Measurements from ENCODE around the gene THRB.

Gene THRB

GRCh38 chr3:24373198-24373959 is 121.3 kb downstream of the THRB start:
- Histone ChIP-seq H3K9ac (ENCODE audit: low read depth in 1 of 2, low read length in 2 of 2) (no peak overlapping the region), H3K4me1 (ENCODE audit: control insufficient read depth in 1 of 2, insufficient read depth in 2 of 2, low read length in 2 of 2) (peaks cover 5 to 8% of the 10 kb centered on the region in 2 donors), H3K36me3 (ENCODE audit: control insufficient read depth in 1 of 2, insufficient read depth in 2 of 2, low read length in 2 of 2) (no peaks in the 10 kb centered on the region), H3K4me3 (ENCODE audit: low read depth in 1 of 2, low read length in 2 of 2) (no peak overlapping the region), H3K27ac (ENCODE audit: low read depth, low read length) (no peak overlapping the region), H3K27me3 (ENCODE audit: control insufficient read depth in 1 of 2, insufficient read depth in 2 of 2, low read length in 2 of 2) (peaks cover 0 to 8% of the 10 kb centered on the region in 2 donors), H3K9me3 (ENCODE audit: control insufficient read depth in 1 of 2, low read length in 2 of 2) (no peaks in the 10 kb centered on the region)

- Histone ChIP-seq H3K36me3 (ENCODE audit: control insufficient read depth in 1 of 2, insufficient read depth in 2 of 2, low read length in 2 of 2) (no peaks in the 10 kb centered on the region), H3K9ac (ENCODE audit: low read depth in 1 of 2, low read length in 2 of 2) (no peak overlapping the region), H3K27me3 (ENCODE audit: control insufficient read depth in 1 of 2, insufficient read depth in 2 of 2, low read length in 2 of 2) (peaks cover 0 to 8% of the 10 kb centered on the region in 2 donors), H3K27ac (ENCODE audit: low read depth, low read length) (no peak overlapping the region), H3K4me3 (ENCODE audit: low read depth in 1 of 2, low read length in 2 of 2) (no peak overlapping the region), H3K4me1 (ENCODE audit: control insufficient read depth in 1 of 2, insufficient read depth in 2 of 2, low read length in 2 of 2) (peaks cover 8 to 14% of the 10 kb centered on the region in 2 donors), H3K9me3 (ENCODE audit: control insufficient read depth in 1 of 2, low read length in 2 of 2) (no peaks in the 10 kb centered on the region)
These were observed 122.0 kb downstream of the THRB start for GRCh38 chr3:24372559-24373197.

- peaks cover 24 to 28% of the 10 kb centered on the region in 2 donors for H3K4me1 ChIP-seq (ENCODE audit: control insufficient read depth in 1 of 2, insufficient read depth in 2 of 2, low read length in 2 of 2)
These were observed 124.1 kb downstream of the THRB start for GRCh38 chr3:24370352-24371090.

GRCh38 chr3:24368605-24369004 is 126.0 kb downstream of the THRB start:
- no peak overlapping the region for H3K4me3 ChIP-seq (ENCODE audit: low read depth in 1 of 2, low read length in 2 of 2)
- peaks cover 0 to 8% of the 10 kb centered on the region in 2 donors for H3K27me3 ChIP-seq (ENCODE audit: control insufficient read depth in 1 of 2, insufficient read depth in 2 of 2, low read length in 2 of 2)
- no peak overlapping the region for H3K9ac ChIP-seq (ENCODE audit: low read depth in 1 of 2, low read length in 2 of 2)
- peaks cover 30 to 35% of the 10 kb centered on the region in 2 donors for H3K4me1 ChIP-seq (ENCODE audit: control insufficient read depth in 1 of 2, insufficient read depth in 2 of 2, low read length in 2 of 2)
- no peaks in the 10 kb centered on the region for H3K36me3 ChIP-seq (ENCODE audit: control insufficient read depth in 1 of 2, insufficient read depth in 2 of 2, low read length in 2 of 2)
- H3K9me3 ChIP-seq (ENCODE audit: control insufficient read depth in 1 of 2, low read length in 2 of 2) = no peaks in the 10 kb centered on the region
- no peak overlapping the region for H3K27ac ChIP-seq (ENCODE audit: low read depth, low read length)

More at GRCh38 chr3:24370352-24371090, 124.1 kb downstream of the THRB start:
- Histone ChIP-seq H3K4me3 (ENCODE audit: low read depth in 1 of 2, low read length in 2 of 2) (no peak overlapping the region), H3K9me3 (ENCODE audit: control insufficient read depth in 1 of 2, low read length in 2 of 2) (no peaks in the 10 kb centered on the region), H3K36me3 (ENCODE audit: control insufficient read depth in 1 of 2, insufficient read depth in 2 of 2, low read length in 2 of 2) (no peaks in the 10 kb centered on the region), H3K27me3 (ENCODE audit: control insufficient read depth in 1 of 2, insufficient read depth in 2 of 2, low read length in 2 of 2) (peaks cover 0 to 8% of the 10 kb centered on the region in 2 donors), H3K27ac (ENCODE audit: low read depth, low read length) (no peak overlapping the region), H3K9ac (ENCODE audit: low read depth in 1 of 2, low read length in 2 of 2) (no peak overlapping the region)

- H3K9me3 ChIP-seq (ENCODE audit: control insufficient read depth in 1 of 2, low read length in 2 of 2) = no peaks in the 10 kb centered on the region
- no peaks in the 10 kb centered on the region for H3K36me3 ChIP-seq (ENCODE audit: control insufficient read depth in 1 of 2, insufficient read depth in 2 of 2, low read length in 2 of 2)
- no peak overlapping the region for H3K27ac ChIP-seq (ENCODE audit: low read depth, low read length)
- peaks cover 30 to 41% of the 10 kb centered on the region in 2 donors for H3K4me1 ChIP-seq (ENCODE audit: control insufficient read depth in 1 of 2, insufficient read depth in 2 of 2, low read length in 2 of 2)
- no peak overlapping the region for H3K4me3 ChIP-seq (ENCODE audit: low read depth in 1 of 2, low read length in 2 of 2)
- H3K27me3 ChIP-seq (ENCODE audit: control insufficient read depth in 1 of 2, insufficient read depth in 2 of 2, low read length in 2 of 2) = peaks cover 0 to 8% of the 10 kb centered on the region in 2 donors
- H3K9ac ChIP-seq (ENCODE audit: low read depth in 1 of 2, low read length in 2 of 2) = no peak overlapping the region
These were observed 126.9 kb downstream of the THRB start for GRCh38 chr3:24367664-24368264.

GRCh38 chr3:24367216-24367615 is 127.4 kb downstream of the THRB start:
- no peaks in the 10 kb centered on the region for H3K36me3 ChIP-seq (ENCODE audit: control insufficient read depth in 1 of 2, insufficient read depth in 2 of 2, low read length in 2 of 2)
- peaks cover 0 to 8% of the 10 kb centered on the region in 2 donors for H3K27me3 ChIP-seq (ENCODE audit: control insufficient read depth in 1 of 2, insufficient read depth in 2 of 2, low read length in 2 of 2)
- no peak overlapping the region for H3K4me3 ChIP-seq (ENCODE audit: low read depth in 1 of 2, low read length in 2 of 2)
- no peak overlapping the region for H3K9ac ChIP-seq (ENCODE audit: low read depth in 1 of 2, low read length in 2 of 2)
- peaks cover 30 to 42% of the 10 kb centered on the region in 2 donors for H3K4me1 ChIP-seq (ENCODE audit: control insufficient read depth in 1 of 2, insufficient read depth in 2 of 2, low read length in 2 of 2)
- H3K9me3 ChIP-seq (ENCODE audit: control insufficient read depth in 1 of 2, low read length in 2 of 2) = no peaks in the 10 kb centered on the region
- no peak overlapping the region for H3K27ac ChIP-seq (ENCODE audit: low read depth, low read length)

GRCh38 chr3:24365168-24365567 is 129.5 kb downstream of the THRB start:
- Histone ChIP-seq H3K4me3 (ENCODE audit: low read depth in 1 of 2, low read length in 2 of 2) (no peak overlapping the region), H3K4me1 (ENCODE audit: control insufficient read depth in 1 of 2, insufficient read depth in 2 of 2, low read length in 2 of 2) (peaks cover 30 to 42% of the 10 kb centered on the region in 2 donors), H3K9ac (ENCODE audit: low read depth in 1 of 2, low read length in 2 of 2) (no peak overlapping the region), H3K27ac (ENCODE audit: low read depth, low read length) (no peak overlapping the region), H3K9me3 (ENCODE audit: control insufficient read depth in 1 of 2, low read length in 2 of 2) (no peaks in the 10 kb centered on the region), H3K36me3 (ENCODE audit: control insufficient read depth in 1 of 2, insufficient read depth in 2 of 2, low read length in 2 of 2) (no peaks in the 10 kb centered on the region), H3K27me3 (ENCODE audit: control insufficient read depth in 1 of 2, insufficient read depth in 2 of 2, low read length in 2 of 2) (peaks cover 0 to 4% of the 10 kb centered on the region in 2 donors)

GRCh38 chr3:24364359-24364758 is 130.3 kb downstream of the THRB start:
- no peak overlapping the region for H3K4me3 ChIP-seq (ENCODE audit: low read depth in 1 of 2, low read length in 2 of 2)
- no peak overlapping the region for H3K27ac ChIP-seq (ENCODE audit: low read depth, low read length)
- peaks cover 30 to 42% of the 10 kb centered on the region in 2 donors for H3K4me1 ChIP-seq (ENCODE audit: control insufficient read depth in 1 of 2, insufficient read depth in 2 of 2, low read length in 2 of 2)
- H3K9me3 ChIP-seq (ENCODE audit: control insufficient read depth in 1 of 2, low read length in 2 of 2) = no peaks in the 10 kb centered on the region
- H3K27me3 ChIP-seq (ENCODE audit: control insufficient read depth in 1 of 2, insufficient read depth in 2 of 2, low read length in 2 of 2) = no peaks in the 10 kb centered on the region
- H3K36me3 ChIP-seq (ENCODE audit: control insufficient read depth in 1 of 2, insufficient read depth in 2 of 2, low read length in 2 of 2) = no peaks in the 10 kb centered on the region
- no peak overlapping the region for H3K9ac ChIP-seq (ENCODE audit: low read depth in 1 of 2, low read length in 2 of 2)

GRCh38 chr3:24363242-24363641 is 131.4 kb downstream of the THRB start:
- H3K4me1 ChIP-seq (ENCODE audit: control insufficient read depth in 1 of 2, insufficient read depth in 2 of 2, low read length in 2 of 2) = peaks cover 27 to 37% of the 10 kb centered on the region in 2 donors

More at GRCh38 chr3:24363242-24363641, 131.4 kb downstream of the THRB start:
- no peak overlapping the region for H3K4me3 ChIP-seq (ENCODE audit: low read depth in 1 of 2, low read length in 2 of 2)
- H3K9ac ChIP-seq (ENCODE audit: low read depth in 1 of 2, low read length in 2 of 2) = no peak overlapping the region
- H3K27ac ChIP-seq (ENCODE audit: low read depth, low read length) = no peak overlapping the region
- no peaks in the 10 kb centered on the region for H3K36me3 ChIP-seq (ENCODE audit: control insufficient read depth in 1 of 2, insufficient read depth in 2 of 2, low read length in 2 of 2)
- H3K27me3 ChIP-seq (ENCODE audit: control insufficient read depth in 1 of 2, insufficient read depth in 2 of 2, low read length in 2 of 2) = no peaks in the 10 kb centered on the region
- no peaks in the 10 kb centered on the region for H3K9me3 ChIP-seq (ENCODE audit: control insufficient read depth in 1 of 2, low read length in 2 of 2)
